Neuronal stem cell (in vitro differentiated cells): ENCODE data around the gene DNAJC18.

ENCODE experiments used
- DNase-seq: peaks from one replicate; pipeline ENCODE4 v3.0.0-alpha.2; 2013; ENCODE audit warnings: low spot score
- H2AFZ ChIP-seq: one replicate; pipeline ENCODE4 v1.6.1; 2013; ENCODE audit warnings: mild to moderate bottlenecking, low read length, inconsistent platforms
- H2AK5ac ChIP-seq: 2 replicates; pipeline ENCODE4 v1.6.1; 2013; ENCODE audit warnings: low read depth, mild to moderate bottlenecking, inconsistent platforms, low read length, moderate library complexity, mixed read lengths
- H2BK120ac ChIP-seq: 2 replicates; pipeline ENCODE4 v1.6.1; 2013; ENCODE audit warnings: low read depth, mild to moderate bottlenecking, inconsistent platforms, low read length, moderate library complexity, mixed read lengths
- H2BK12ac ChIP-seq: one replicate; pipeline ENCODE4 v1.6.1; 2013; ENCODE audit warnings: low read length, inconsistent platforms
- H2BK15ac ChIP-seq: 2 replicates; pipeline ENCODE4 v1.6.1; 2013; ENCODE audit warnings: mild to moderate bottlenecking, low read length, inconsistent platforms, mixed read lengths
- H2BK5ac ChIP-seq: one replicate; pipeline ENCODE4 v1.6.1; 2013; ENCODE audit warnings: inconsistent platforms, mild to moderate bottlenecking, low read length, moderate library complexity
- H3K14ac ChIP-seq: one replicate; pipeline ENCODE4 v1.6.1; 2013; ENCODE audit warnings: low read length, inconsistent platforms
- H3K18ac ChIP-seq: 2 replicates; pipeline ENCODE4 v1.6.1; 2013; ENCODE audit warnings: low read length, inconsistent platforms
- H3K23ac ChIP-seq: 2 replicates; pipeline ENCODE4 v1.6.1; 2013; ENCODE audit warnings: low read depth, mild to moderate bottlenecking, mixed read lengths, low read length, inconsistent platforms; ENCODE audit not compliant: poor library complexity
- H3K27ac ChIP-seq: replicated peaks from 3 replicates; pipeline ENCODE4 v1.5.1; 2013; ENCODE audit warnings: low read length, inconsistent platforms
- H3K27me3 ChIP-seq, 3 experiments: 2 replicates each; pipeline ENCODE4 v1.6.1; 2013; ENCODE audit warnings: low read length in 3 of 3, mild to moderate bottlenecking in 2 of 3, inconsistent platforms in 1 of 3, low read depth in 1 of 3, mixed read lengths in 1 of 3, moderate library complexity in 1 of 3; ENCODE audit not compliant: control insufficient read depth in 3 of 3, insufficient read depth in 3 of 3
- H3K36me3 ChIP-seq, 2 donors: replicated peaks in 1 of 2; 2 replicates each; pipeline ENCODE4 v1.6.1; 2013; ENCODE audit warnings: low read length in 2 of 2; ENCODE audit not compliant: control insufficient read depth in 2 of 2, insufficient read depth in 2 of 2
- H3K4ac ChIP-seq: 2 replicates; pipeline ENCODE4 v1.6.1; 2013; ENCODE audit warnings: inconsistent platforms, mild to moderate bottlenecking, low read length, moderate library complexity
- H3K4me1 ChIP-seq, 2 donors: 1 replicate in 1 of 2; 2 replicates in 1 of 2; pipeline ENCODE4 v1.6.1; 2013; ENCODE audit warnings: low read length in 2 of 2, low read depth in 1 of 2; ENCODE audit not compliant: control insufficient read depth in 2 of 2, insufficient read depth in 1 of 2
- H3K4me2 ChIP-seq: one replicate; pipeline ENCODE4 v1.6.1; 2013; ENCODE audit warnings: mild to moderate bottlenecking, low read length, inconsistent platforms; ENCODE audit not compliant: insufficient read depth, poor library complexity, severe bottlenecking
- H3K4me3 ChIP-seq, 2 donors: 2 replicates each; pipeline ENCODE4 v1.5.1; 2013; ENCODE audit warnings: low read length in 2 of 2, mild to moderate bottlenecking in 2 of 2, inconsistent platforms in 1 of 2, moderate library complexity in 1 of 2
- H3K79me1 ChIP-seq: one replicate; pipeline ENCODE4 v1.6.1; 2013; ENCODE audit warnings: low read depth, mild to moderate bottlenecking, inconsistent platforms, low read length, moderate library complexity
- H3K9ac ChIP-seq: one replicate; pipeline ENCODE4 v1.6.1; 2013; ENCODE audit warnings: mild to moderate bottlenecking, low read depth, low read length, inconsistent platforms; ENCODE audit not compliant: poor library complexity
- H3K9me3 ChIP-seq, 2 donors: replicated peaks in 1 of 2; 2 replicates each; pipeline versions ENCODE3 to v1.6.1; 2013; ENCODE audit warnings: low read length in 2 of 2, mild to moderate bottlenecking in 2 of 2, inconsistent platforms in 1 of 2, low read depth in 1 of 2, mixed read lengths in 1 of 2, moderate library complexity in 1 of 2; ENCODE audit not compliant: control insufficient read depth in 2 of 2, insufficient read depth in 1 of 2
- H4K8ac ChIP-seq: one replicate; pipeline ENCODE4 v1.6.1; 2013; ENCODE audit warnings: low read depth, mild to moderate bottlenecking, inconsistent platforms, low read length, moderate library complexity
- H4K91ac ChIP-seq: one replicate; pipeline ENCODE4 v1.6.1; 2013; ENCODE audit warnings: low read length, low read depth, mild to moderate bottlenecking, inconsistent platforms; ENCODE audit not compliant: poor library complexity
- WGBS, 2 donors: extraction: QIAGEN DNeasy Blood & Tissue Kit; methylation state at CpG; one replicate each; pipeline ENCODE4 v1.1.7; 2013; ENCODE audit warnings: missing lambda C conversion rate in 2 of 2, mixed read lengths in 1 of 2; ENCODE audit not compliant: insufficient read length in 2 of 2, insufficient replicate concordance in 1 of 2; ENCODE audit errors: extremely low coverage in 2 of 2; 5-methylcytosine and 5-hydroxymethylcytosine counted together

The DNAJC18 gene

DNA sequence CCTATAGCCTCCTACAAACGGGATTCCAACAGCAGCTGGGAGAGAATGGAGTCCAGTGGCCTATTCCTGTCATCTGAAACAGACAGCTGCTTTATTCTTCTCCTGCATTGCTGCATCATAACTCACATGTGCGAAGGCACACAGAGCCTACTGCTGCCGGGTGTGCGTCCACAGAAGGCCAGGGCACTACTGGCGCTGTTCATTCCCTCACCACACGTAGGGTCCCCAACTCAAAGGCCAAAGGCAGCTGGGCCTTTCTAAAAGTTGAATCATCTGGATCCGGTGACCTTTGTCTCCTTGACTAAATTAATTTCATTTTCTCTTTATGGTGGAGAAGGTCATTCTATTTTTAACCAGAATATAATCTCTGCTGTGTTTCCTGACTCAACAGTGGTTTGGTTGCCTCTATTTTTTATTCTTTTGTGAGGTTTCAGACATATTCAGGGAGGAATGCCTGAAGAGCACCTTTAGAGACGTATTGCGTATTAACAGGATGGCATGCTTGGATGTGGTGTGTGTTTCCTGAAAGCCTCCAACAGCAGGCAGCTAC lies 24.7 kb downstream of the DNAJC18 start:
- no peak overlapping the region for H3K23ac ChIP-seq
- peaks cover 0 to 5% of the 10 kb centered on the region in 2 donors for H3K4me1 ChIP-seq
- H2BK120ac ChIP-seq, result no peak overlapping the region
- H3K18ac ChIP-seq, result no peak overlapping the region
- DNase-seq, result no peak
- H3K9me3 ChIP-seq, result no peaks in the 10 kb centered on the region
- H3K4me3 ChIP-seq, result no peak overlapping the region
- no peaks in the 10 kb centered on the region for H3K27me3 ChIP-seq
- H3K36me3 ChIP-seq, result peaks cover 20 to 70% of the 10 kb centered on the region in 2 donors
- H2AK5ac ChIP-seq, result no peak overlapping the region
- H2BK5ac ChIP-seq, result no peak overlapping the region
- no peak overlapping the region for H2AFZ ChIP-seq
- no CpG with 5 or more reads among the region's 9 CpGs for WGBS, 2 donors
- no peak overlapping the region for H3K27ac ChIP-seq
- no peaks in the 10 kb centered on the region for H3K79me1 ChIP-seq
- no peak overlapping the region for H4K8ac ChIP-seq
- no peak overlapping the region for H3K14ac ChIP-seq
- H3K9ac ChIP-seq, result no peak overlapping the region
- no peak overlapping the region for H2BK15ac ChIP-seq
- no peak overlapping the region for H2BK12ac ChIP-seq
- no peak overlapping the region for H3K4ac ChIP-seq
- H4K91ac ChIP-seq, result no peak overlapping the region
- H3K4me2 ChIP-seq, result no peak overlapping the region

DNA sequence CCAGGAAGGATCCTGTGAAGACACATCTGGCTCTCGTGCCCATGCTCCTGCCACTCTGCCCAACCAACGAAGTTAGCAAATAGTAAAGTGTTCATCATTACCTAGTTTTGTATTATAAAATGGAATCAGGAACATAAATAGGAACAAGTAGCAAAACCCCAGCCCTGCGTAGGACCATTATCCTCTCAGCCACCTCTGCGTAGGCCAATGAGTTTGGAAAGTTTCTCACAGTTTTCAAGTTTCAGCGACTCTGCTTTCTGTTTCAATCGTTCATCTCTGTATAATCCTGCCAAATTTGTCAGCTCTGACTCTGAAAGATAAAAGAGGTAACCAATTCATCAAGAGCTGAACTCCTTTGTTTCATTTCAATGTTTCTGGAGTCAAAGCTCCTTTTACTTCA lies 25.4 kb downstream of the DNAJC18 start:
- no CpG with 5 or more reads among the region's 6 CpGs for WGBS, 2 donors
- Histone ChIP-seq H3K4me3 (no peak overlapping the region), H3K9ac (no peak overlapping the region), H4K91ac (no peak overlapping the region), H2AFZ (no peak overlapping the region), H3K23ac (no peak overlapping the region), H2BK120ac (no peak overlapping the region), H3K4me1 (no peaks in the 10 kb centered on the region), H4K8ac (no peak overlapping the region), H3K36me3 (peaks cover 18 to 63% of the 10 kb centered on the region in 2 donors), H2BK5ac (no peak overlapping the region), H2AK5ac (no peak overlapping the region), H3K27ac (no peak overlapping the region), H3K4me2 (no peak overlapping the region), H3K4ac (no peak overlapping the region), H3K14ac (no peak overlapping the region), H3K9me3 (no peaks in the 10 kb centered on the region), H2BK12ac (no peak overlapping the region), H3K18ac (no peak overlapping the region), H3K27me3 (no peaks in the 10 kb centered on the region), H2BK15ac (no peak overlapping the region), H3K79me1 (no peaks in the 10 kb centered on the region)
- no peak for DNase-seq

DNA sequence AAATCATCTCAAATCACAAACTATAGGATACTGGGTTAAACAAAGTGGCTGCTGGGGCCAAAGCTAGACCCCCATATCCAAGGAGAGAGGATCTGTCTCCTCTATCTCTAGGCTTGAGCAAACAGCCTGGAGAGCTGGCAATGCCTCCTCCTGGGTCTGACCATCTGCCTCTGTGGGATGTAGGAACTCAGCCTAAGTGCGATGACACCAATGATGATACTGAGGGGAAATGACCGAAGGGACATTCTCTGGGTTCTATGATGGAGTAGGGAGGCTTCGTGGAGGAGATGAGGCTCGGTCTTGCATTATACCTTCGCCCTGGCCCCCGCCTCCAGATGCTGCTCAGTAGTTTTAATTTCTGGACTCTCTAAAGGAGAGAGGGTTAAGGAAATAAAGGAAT lies 26.2 kb downstream of the DNAJC18 start:
- Histone ChIP-seq H3K4me3 (no peak overlapping the region), H3K27ac (no peak overlapping the region), H3K23ac (no peak overlapping the region), H3K4me2 (no peak overlapping the region), H2BK15ac (no peak overlapping the region), H2AFZ (no peak overlapping the region), H2BK120ac (no peak overlapping the region), H4K8ac (no peak overlapping the region), H3K4ac (no peak overlapping the region), H4K91ac (no peak overlapping the region), H3K9me3 (no peaks in the 10 kb centered on the region), H3K36me3 (peaks cover 18 to 55% of the 10 kb centered on the region in 2 donors), H3K27me3 (no peaks in the 10 kb centered on the region), H3K9ac (no peak overlapping the region), H2BK12ac (no peak overlapping the region), H3K14ac (no peak overlapping the region), H2BK5ac (no peak overlapping the region), H2AK5ac (no peak overlapping the region), H3K79me1 (no peaks in the 10 kb centered on the region), H3K4me1 (no peaks in the 10 kb centered on the region), H3K18ac (no peak overlapping the region)
- no peak for DNase-seq
- WGBS, 2 donors, result no CpG with 5 or more reads among the region's 6 CpGs

DNA sequence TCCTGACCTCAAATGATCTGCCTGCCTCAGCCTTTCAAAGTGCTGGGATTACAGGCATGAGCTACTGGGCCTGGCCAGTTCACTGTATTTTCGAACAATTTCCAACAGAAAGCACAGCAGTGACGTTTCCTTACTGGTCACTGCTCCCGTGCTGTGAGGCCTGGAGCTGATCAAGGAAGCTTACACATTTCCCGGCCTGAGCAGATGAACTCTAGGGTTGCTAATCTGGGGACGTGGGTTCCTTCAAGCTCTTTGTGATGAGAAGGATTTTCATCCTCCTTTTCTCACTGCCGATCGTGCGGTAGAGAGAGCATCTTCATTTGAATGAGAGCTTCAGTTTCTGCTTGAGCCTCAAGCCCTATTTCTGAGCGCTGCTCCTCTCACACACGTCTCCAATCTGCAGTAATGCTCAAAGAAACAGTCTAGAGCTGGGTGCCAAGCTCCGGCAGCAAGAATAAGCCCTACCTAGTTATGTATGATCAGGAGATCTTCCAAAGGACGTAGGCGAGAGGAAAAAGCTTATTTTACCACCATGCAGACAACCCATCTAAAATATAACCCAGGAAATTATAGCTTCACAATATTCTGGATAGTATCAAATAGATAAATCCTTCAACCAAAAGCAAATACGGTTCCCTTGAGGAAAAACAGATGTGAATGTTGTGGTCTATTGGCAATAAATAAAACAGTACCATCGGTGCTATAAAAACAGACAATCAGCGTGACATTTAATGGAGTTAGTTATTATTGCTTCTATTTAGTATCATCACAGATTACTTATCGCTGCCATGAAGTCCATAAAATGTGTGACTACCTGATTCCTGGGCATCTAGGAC lies 28.1 kb downstream of the DNAJC18 start:
- Histone ChIP-seq H2BK120ac (no peak overlapping the region), H2BK5ac (no peak overlapping the region), H3K36me3 (peaks cover 10 to 40% of the 10 kb centered on the region in 2 donors), H2AFZ (no peak overlapping the region), H3K14ac (no peak overlapping the region), H3K4me3 (no peak overlapping the region), H2BK15ac (no peak overlapping the region), H4K8ac (no peak overlapping the region), H4K91ac (no peak overlapping the region), H3K4ac (no peak overlapping the region), H2AK5ac (no peak overlapping the region), H3K79me1 (no peaks in the 10 kb centered on the region), H3K9ac (no peak overlapping the region), H3K27me3 (no peaks in the 10 kb centered on the region), H2BK12ac (no peak overlapping the region), H3K9me3 (no peaks in the 10 kb centered on the region), H3K4me2 (no peak overlapping the region), H3K23ac (no peak overlapping the region), H3K18ac (no peak overlapping the region), H3K4me1 (no peaks in the 10 kb centered on the region), H3K27ac (no peak overlapping the region)
- no CpG with 5 or more reads among the region's 17 CpGs for WGBS, 2 donors
- DNase-seq, result no peak
